GM18861 (cell line): ENCODE results near the gene PSG5.
"Not testable (repeated sequence)": the region's sequence is repeated elsewhere in the genome, so short reads cannot be mapped to it uniquely, and the experiment has no call there.

Experiments
- ATAC-seq: cut with Tn5 transposase; IDR thresholded peaks from one replicate; pipeline ENCODE4 v1.9.1; 2021; ENCODE audit not compliant: unreplicated experiment

PSG5 gene

DNA sequence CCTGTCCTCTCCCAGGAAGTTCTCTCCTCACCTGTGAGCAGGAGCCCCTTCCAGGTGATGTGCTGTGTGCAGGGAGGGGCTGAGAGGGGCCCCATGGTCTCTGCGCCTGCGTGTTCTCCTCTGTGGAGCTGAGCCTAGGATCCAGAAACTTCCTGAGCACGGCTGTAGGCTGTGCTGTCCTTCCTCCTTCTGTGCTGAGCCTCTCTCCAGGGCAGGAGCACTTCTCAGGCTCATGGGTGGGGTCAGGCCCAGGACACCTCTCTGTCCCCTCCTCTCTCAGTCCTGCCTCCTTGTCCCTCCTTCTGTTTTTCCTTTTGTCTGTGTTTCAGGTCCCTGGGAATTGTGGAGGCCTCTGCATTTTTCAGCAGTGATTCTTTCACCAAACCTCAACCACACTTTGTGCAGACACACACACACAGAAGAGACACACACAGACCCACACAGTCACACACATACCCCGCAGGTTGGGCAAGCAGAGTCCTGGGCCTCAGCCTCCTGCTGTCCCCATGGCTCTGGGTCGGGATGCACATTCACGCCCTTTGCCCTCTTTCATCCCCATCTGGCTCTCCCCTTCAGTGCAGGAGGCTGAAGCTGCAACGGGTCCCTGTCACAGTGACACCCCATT is at the start of gene PSG5:
PSG5 (minus strand) TSS at position 226 of the 625 bp plus-strand sequence; CDS start at position 95, 131 bp downstream.
- ATAC-seq: not testable (repeated sequence)

- not testable (repeated sequence) for ATAC-seq
Observed at GRCh38 chr19:43235686-43236085, 49.4 kb upstream of the PSG5 start.

GRCh38 chr19:43229315-43229714 is 43.0 kb upstream of the PSG5 start:
- ATAC-seq: no peak

DNA sequence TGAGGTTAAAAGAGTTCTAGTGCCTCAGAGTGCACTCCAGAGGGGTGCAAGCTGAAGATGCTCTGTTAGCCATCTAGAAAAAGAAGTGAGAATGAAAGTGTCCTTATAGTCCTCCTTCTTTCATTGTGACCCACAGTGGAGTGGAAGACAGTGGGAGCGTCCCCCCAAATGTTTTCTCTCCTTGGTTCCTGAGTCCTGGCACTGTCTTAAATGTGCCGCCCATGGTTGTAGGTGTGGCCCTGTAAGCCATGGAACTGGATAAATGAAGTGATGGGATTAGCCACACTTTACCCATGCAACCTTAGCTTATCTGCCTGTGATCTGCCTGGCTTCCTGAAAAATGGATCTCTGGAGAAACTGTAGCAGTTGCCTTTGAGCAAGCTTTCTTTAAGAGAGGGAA is 42.4 kb upstream of the PSG5 start:
- not testable (repeated sequence) for ATAC-seq

DNA sequence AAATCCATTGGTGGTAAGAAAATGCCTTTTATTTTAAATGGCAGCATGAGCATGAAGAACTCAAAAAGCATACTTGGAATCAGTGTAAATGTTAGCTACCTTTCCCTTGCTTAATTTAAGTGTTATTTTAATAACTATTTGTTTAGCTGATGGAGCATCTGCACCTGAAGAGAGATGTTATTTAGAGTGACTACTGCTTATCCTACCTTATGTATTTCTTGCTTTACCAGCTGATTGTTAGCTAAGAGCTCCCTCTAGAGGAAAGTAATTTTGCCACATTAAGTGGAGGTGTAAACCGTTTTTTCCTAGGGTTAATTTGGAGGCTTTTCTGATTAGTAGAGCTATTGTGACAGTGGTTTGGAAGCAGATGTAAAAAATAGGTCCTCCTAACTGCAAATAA is 40.6 kb upstream of the PSG5 start:
- not testable (repeated sequence) for ATAC-seq

DNA sequence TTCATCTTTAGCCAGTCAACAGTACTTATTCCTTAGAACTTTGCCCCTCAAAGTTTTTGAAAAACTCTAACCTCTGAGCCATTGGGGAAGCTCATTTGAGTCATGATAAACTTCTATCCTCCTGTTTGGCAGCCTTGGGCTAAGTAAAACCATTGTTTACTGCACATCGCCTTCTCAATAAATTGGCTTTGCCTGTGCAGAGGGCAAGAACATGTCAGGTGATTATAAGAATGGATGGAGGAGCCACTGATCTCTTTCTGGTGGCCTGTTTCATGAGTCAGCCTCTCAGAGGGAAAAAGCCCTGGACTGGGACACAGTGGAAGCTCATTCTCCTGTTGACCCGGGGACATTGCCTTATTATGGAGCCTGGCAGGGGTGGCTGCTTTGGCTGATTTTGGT is 38.5 kb upstream of the PSG5 start:
- ATAC-seq: no peak

DNA sequence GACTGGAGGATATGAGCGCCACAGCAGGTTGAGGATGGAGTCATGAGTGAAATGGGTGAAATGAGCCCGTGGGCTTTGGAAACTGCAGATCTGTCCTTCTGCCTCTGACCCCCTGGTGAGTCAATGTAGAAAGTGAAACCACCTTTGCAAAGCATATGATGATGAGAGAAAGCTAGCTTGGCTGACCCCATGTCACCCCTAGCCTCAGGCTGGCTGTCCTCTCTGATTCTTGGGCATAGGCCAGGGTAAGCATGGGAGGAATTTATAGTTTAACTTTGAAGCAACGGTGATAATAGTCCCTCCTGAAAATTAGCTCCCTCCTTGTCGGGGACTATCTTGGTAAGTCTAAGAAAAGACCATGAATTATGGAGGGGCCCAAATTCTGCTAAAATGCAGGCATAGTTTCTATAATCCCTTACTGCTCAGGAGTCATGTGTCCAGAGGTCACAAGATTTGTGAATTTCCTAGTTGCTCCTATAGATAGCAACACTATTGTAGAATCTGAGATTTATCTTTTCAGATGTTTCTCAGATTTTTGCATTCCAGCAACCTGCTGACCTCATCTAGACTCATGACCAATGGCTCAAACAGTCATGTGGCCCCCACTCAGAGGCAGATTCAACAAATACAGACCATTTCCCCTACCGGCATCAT is 38.0 kb upstream of the PSG5 start:
- not testable (repeated sequence) for ATAC-seq

GRCh38 chr19:43221891-43222290 is 35.6 kb upstream of the PSG5 start:
- not testable (repeated sequence) for ATAC-seq

DNA sequence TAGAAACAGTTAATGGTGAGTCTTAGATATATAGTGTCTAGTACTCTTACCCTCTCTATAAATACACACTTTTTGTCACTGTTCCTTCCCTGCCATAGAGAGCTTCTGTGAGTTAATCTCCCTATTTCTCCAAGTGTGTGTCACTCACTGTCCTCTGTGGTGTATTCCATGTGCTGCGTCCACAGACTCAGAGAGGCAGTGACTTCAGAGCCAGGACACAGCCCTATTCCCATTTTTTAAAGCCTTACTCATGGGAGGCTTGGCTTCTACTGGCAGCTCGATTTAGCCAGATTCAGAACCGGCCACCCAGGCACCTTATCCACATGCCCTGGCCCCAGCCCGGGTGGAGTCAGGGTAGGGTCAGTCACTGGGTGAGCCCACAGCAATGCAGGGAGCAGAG is 32.8 kb upstream of the PSG5 start:
- ATAC-seq: not testable (repeated sequence)

DNA sequence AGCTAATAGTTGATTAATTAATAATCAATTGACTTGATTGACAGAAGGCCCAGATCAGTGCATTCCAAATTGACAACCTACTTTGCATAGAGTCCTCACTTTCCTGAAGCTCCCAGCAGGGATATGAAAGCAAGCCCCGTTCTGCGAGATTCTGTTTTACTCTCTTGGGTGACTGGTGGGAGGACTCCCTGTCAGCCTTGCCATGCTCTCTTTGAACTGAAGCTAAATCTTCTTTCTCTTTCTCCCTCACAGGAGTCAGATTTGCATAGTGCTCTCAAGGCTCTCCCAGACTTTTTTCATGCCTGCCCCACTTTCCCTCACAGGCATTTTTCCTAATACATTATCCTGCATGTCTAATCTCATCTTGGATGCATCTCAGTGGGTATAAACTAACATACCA is 29.5 kb upstream of the PSG5 start:
- ATAC-seq: not testable (repeated sequence)

GRCh38 chr19:43207991-43208390 is 21.7 kb upstream of the PSG5 start:
- no peak for ATAC-seq

DNA sequence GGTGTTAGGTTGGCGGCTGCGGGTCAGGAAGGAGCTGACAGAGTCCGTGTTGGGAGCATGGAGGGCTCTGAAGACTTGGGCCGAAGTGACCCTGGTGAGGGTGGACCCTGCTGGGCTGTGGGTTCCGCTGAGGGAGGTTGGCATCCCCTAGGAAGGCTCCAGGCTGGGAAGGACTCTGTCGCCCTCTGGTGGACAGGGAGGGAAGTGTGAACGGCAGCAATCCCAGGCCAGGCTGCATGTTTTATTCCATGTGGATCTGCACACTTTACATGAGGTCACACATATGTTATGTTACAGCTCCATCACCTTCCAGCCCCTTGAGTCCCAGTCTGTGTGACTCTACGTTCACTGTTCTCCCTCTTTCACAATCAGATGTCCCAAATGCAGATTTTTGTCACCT is 20.8 kb upstream of the PSG5 start:
- ATAC-seq: not testable (repeated sequence)

GRCh38 chr19:43205471-43206105 is 19.3 kb upstream of the PSG5 start, which contains the start of gene PSG4:
PSG4 (minus strand) TSS chr19:43205638; CDS start chr19:43205536, 102 bp downstream.
- not testable (repeated sequence) for ATAC-seq

DNA sequence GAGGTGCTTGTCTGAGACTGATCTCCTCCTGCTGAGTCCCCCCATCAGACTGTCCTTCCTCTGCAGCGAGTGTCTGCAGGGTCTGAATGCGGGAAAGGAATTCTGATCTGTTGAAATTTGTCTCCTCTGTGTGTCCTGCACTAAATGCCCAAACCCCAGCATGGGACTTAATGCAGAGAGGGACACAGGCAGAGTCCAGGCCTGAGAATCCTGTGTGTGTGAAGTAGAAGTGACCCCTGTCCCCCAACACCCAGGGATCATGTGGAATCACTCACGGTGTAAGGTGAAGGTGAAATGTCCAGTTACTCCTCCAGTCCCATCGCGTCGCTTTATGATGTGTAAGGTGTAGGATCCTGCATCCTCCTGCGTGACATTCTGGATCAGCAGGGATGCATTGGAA is 17.3 kb upstream of the PSG5 start:
- ATAC-seq: not testable (repeated sequence)

DNA sequence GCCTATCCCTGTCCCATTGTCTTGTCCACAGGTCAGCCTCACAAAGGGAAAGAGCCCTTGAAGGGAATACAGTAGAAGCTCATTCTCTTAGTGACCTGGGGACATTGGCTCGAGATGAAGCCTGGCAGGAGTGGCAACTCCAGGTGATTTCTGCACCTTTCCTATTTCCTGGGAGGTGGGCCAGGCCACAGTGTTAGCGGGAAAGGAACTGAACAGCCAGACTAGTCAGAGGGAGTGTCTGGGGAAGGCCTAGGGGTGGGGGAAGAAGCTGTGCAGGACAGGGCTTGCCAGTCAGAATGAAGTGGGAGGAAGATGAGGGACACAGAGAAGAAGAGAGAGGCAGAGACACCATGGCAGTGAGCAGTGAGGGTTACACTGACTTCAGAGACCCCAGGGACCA is 15.6 kb upstream of the PSG5 start:
- not testable (repeated sequence) for ATAC-seq

DNA sequence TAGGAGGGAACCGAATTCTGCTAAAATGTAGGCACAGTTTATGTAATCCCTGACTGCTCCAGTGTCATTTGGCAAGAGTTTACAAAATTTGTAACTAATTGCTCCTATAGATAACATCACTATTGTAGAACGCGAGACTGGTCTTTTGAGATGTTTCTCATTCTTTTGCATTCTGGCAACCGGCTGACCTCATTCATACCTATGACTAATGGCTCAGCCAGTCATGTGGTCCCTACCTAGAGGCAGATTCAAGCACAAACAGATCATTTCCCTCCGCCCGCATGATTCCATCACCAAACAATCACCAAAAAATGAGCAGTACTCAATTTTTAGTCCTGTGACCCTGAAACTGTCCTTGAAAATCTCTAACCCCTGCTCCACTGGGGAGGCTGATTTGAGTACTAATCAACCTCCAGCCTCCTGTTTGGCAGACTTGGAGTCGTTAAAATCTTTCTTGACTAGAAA is 15.0 kb upstream of the PSG5 start:
- not testable (repeated sequence) for ATAC-seq

DNA sequence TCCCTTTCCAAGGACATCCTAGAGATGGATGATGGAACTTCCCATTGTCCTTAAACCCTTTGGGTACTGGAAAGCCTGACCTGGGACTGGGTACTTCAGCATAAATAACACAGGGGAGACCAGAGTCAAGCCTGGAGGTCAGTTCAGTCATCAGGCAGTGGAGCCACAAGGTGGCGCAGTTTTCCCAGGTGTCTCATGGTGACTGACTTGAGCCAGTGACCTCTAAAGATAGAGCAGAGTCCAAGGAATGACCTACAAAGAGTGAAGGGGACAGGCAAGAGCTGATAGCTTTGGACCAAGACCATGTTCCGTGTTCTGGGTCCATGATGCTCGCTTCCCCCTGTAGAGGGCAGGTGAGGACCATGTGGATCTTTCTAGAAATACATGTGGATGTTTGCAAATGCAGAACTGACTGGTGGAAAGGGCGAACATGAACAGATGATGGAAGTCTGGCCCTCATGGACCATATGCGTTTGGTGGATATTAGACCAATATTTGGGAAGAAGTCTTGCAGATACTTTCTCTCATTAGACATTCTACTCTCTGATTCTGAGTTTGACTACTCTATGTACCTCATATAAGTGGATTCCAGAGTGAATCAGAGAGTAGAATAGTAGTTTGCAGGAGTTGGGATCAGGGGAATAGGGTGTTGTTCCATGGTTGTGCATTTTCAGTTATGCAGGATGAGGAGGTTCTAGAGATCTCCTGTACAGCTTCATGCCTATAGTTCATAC is 12.5 kb upstream of the PSG5 start:
- ATAC-seq: not testable (repeated sequence)

- not testable (repeated sequence) for ATAC-seq
Observed at GRCh38 chr19:43197666-43198397, 11.5 kb upstream of the PSG5 start.

- ATAC-seq: not testable (repeated sequence)
Observed at GRCh38 chr19:43194397-43194796, 8.1 kb upstream of the PSG5 start.

DNA sequence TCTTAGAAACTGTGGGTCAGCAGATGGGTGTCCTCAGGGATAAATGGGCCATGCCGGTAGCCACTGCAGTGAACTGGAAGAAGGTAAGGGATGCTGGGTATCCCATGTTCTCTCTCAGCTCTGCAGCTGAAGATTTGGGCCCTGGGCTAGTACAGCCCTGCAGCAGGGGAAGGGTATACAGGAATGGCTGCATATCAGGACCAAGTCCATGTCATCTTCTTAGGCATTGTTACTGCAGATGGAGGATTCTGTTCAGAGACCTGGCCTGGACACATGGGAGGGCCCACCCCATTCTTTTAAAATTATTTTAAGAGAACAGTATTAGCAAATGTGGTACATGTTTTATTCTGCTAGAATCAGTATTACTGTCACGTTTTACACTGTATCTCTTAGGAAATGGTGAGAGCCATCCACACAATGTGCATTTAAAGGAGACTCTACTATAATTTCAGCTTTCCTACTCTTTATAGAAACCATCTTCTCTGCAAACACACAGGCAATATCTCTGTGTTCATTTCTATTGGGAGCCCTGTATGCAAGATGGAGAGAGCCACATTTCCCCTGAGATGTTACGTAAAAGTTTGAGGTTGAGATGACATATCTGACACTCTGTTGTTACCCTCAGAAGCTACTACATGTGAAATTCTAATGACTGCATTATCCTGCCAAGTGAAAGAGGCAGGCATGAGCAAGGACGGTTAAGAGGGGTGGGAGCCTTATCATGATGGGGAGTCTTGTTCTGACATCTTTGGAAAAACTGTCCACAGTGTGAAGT is 6.2 kb upstream of the PSG5 start:
- not testable (repeated sequence) for ATAC-seq
